Skeletal muscle satellite cell (primary cell): ENCODE data around the gene DGKD. TPM values are rescaled to one million over a fixed set of nuclear protein-coding genes. Genes with fewer than 3 reads are reported as not detected.

Experiments
- small RNA-seq: library from RNA; depleted of rRNA; stranded (forward); fragments of <200 nt; gene quantifications from one replicate; pipeline ENCODE3, GENCODE V24; 2012

Gene DGKD

Small RNAs within 50 kb of the gene (small RNA-seq; reads per million reads assigned to genes)
- not detected for gene RF00019
